ENCODE data around the gene FRMPD1.

Gene FRMPD1

DNA sequence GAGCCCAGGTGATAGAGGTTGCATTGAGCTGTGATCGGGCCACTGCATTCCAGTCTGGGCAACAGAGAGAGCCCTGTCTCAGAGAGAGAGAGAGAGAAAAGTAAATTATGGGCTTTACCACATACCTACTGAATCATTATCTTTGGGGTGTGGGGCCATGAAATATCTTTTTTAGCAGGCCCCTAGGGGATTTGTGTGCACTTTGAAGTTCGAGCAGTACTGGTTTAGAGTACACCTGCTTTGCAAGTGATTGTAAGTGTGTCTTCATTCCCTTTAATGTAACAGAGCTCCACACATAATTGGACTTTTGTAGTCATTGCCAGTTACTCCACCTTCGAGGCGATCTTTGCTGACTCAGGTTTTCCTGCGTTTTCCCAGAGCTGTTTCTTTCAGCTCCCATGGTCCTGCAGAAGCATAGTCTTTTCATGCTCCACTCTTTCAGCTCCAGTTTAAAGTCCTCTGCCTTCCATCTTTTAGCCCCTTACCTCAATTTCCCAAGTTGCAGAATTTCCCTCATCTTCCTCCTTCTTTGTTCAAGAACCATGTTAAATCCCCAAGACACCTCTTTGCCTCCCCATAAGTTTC is 24.0 kb upstream of the FRMPD1 start:
- TF ChIP-seq, protein P1, sequence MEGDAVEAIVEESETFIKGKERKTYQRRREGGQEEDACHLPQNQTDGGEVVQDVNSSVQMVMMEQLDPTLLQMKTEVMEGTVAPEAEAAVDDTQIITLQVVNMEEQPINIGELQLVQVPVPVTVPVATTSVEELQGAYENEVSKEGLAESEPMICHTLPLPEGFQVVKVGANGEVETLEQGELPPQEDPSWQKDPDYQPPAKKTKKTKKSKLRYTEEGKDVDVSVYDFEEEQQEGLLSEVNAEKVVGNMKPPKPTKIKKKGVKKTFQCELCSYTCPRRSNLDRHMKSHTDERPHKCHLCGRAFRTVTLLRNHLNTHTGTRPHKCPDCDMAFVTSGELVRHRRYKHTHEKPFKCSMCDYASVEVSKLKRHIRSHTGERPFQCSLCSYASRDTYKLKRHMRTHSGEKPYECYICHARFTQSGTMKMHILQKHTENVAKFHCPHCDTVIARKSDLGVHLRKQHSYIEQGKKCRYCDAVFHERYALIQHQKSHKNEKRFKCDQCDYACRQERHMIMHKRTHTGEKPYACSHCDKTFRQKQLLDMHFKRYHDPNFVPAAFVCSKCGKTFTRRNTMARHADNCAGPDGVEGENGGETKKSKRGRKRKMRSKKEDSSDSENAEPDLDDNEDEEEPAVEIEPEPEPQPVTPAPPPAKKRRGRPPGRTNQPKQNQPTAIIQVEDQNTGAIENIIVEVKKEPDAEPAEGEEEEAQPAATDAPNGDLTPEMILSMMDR (IDR thresholded peaks at IDR 0.05; ENCODE audit: borderline replicate concordance, control extremely low read depth, extremely low read depth, insufficient read depth, missing control alignments) = no peak
- in situ Hi-C loops (cut with MboI; ENCODE audit: low sequenced_read_pairs, unreplicated experiment) = no loop called here
- no peak for DNase-seq (ENCODE audit: low spot score)

DNA sequence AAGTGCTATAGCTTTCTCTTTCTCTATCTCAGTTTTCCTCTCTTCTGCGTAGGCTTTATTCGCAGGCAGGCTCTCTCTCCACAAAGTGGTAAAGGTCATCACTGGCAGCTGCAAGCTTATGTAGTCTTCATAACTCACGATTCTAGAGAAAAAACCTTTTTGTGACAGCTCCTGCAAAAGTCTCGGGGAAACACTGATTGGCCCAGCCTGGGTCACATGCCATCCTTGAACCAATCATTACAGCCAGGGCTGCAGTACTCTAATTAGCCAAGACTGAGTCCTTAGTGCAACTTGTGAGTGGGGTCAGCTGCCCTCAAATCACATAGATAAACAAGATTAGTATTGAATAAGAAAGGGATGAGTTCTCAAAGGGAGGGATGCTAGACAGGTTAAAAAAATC is 18.3 kb upstream of the FRMPD1 start:
- TF ChIP-seq, protein P1 (IDR thresholded peaks at IDR 0.05; ENCODE audit: borderline replicate concordance, control extremely low read depth, extremely low read depth, insufficient read depth, missing control alignments) = no peak
- in situ Hi-C loops (cut with MboI; ENCODE audit: low sequenced_read_pairs, unreplicated experiment) = no loop called here
- DNase-seq (ENCODE audit: low spot score) = no peak

DNA sequence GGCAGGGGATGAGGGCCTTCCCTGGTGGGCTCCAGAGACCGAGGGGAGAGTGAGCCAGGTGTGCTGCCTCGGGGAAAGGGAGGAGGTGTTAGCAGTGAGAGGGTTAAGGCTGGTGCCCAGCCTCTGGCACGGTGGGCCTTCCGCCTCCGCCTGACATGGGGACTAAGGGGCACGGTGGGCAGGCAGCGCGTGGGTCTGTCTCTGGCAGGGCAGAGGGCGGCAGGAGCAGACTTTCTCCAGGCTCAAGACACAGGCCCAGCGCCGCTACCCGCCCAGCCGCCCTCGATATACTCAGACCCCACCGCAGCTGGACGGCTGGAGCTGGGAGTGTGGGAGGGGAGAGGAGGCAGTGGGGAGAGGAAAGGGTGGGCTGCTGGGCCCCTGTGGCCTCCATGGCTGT is 14.9 kb upstream of the FRMPD1 start:
- TF ChIP-seq, protein P1 (IDR thresholded peaks at IDR 0.05; ENCODE audit: borderline replicate concordance, control extremely low read depth, extremely low read depth, insufficient read depth, missing control alignments) = no peak
- no peak for DNase-seq (ENCODE audit: low spot score)
- in situ Hi-C loops (cut with MboI; ENCODE audit: low sequenced_read_pairs, unreplicated experiment) = no loop called here

DNA sequence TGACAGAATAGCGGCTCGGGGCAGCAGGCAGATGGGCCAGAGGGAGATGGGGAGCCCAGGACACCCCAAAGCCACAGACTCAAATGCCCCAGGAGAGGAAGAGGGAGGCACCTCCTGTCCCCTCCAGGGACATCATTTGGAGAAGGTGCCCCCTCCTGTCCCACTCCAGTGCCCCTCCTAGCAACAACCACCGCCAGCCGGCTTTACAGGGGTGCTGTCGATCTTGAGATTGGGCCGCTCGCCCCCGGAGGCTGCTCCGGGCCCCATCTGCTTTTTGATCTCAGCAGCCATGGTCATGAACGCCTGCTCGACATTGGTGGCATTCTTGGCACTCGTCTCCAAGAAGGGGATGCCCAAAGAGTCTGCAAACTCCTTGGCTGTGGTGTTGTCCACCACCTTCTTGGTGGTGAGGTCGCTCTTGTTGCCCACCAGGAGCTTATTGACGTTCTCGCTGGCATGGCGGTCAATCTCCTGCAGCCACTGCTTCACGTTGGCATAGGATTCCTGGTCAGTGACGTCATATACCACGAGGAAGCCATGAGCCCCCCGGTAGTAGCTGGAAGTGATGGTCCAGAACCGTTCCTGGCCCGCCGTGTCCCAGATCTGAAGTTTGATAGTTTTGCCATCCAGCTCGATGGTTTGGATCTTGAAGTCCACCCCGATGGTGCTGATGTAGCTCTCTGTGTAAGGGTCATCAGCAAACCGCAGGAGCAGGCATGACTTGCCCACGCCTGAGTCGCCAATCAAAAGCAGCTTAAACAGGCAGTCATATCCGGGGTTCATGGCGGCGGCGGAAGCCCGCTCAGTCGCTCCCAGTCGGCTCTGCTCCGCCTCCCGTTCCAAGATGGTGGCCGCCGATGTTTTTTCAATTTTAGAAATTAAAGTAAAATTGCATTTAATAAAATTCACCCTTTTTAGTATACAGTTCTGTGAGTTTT is 14.0 kb upstream of the FRMPD1 start:
- TF ChIP-seq, protein P1 (IDR thresholded peaks at IDR 0.05; ENCODE audit: borderline replicate concordance, control extremely low read depth, extremely low read depth, insufficient read depth, missing control alignments) = no peak
- DNase-seq (ENCODE audit: low spot score) = no peak
- in situ Hi-C loops (cut with MboI; ENCODE audit: low sequenced_read_pairs, unreplicated experiment) = no loop called here

DNA sequence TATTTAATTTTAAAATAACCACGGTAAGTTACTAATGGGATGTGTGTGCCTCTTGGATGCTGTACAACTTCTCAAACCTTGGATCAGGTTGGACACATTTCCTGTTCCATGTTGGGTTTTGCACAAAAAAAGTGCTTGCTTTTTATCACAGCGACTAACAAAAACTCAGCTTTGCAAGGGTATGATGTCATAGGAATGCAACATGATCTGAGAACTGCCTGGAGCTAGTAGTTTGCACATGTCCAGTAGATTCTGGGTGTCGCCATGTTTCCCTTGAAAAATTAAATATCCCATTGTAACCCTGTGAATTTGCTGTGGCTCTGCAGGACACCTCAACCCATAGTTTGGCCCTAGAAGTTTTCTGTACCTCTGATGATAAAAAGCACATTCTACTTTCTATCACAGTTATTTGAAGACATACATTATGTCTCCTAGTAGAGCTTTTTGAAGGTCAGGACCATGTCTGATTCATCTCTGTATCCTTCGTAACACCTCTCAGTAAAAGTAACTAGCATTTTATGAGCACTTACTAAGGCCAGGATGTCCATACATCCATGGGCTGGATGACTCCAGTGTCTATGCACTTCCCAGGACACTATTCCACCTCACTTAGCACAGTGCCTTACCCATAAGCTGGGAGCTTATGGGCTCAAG is 11.5 kb upstream of the FRMPD1 start:
- no peak for DNase-seq (ENCODE audit: low spot score)
- TF ChIP-seq, protein P1 (IDR thresholded peaks at IDR 0.05; ENCODE audit: borderline replicate concordance, control extremely low read depth, extremely low read depth, insufficient read depth, missing control alignments) = no peak
- in situ Hi-C loops (cut with MboI; ENCODE audit: low sequenced_read_pairs, unreplicated experiment) = no loop called here

DNA sequence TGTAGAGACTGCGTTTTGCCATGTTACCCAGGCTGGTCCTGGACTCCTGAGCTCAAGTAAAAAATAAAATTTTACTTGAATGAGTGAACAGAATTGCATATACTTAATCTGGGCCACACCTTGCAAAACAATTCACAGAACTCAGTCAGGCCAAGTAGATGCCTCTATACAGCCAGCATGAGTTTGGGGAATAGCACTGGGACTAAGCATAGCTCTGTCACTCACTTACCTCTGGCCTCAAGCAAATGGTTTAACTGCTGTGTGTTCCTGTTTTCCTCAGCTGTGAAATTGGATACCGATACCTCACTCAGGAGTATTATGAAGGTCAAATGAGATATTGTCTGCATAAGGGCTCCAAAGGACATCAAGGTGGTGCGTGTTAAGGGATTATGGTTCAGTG is 10.9 kb upstream of the FRMPD1 start:
- TF ChIP-seq, protein P1 (IDR thresholded peaks at IDR 0.05; ENCODE audit: borderline replicate concordance, control extremely low read depth, extremely low read depth, insufficient read depth, missing control alignments) = no peak
- in situ Hi-C loops (cut with MboI; ENCODE audit: low sequenced_read_pairs, unreplicated experiment) = no loop called here
- no peak for DNase-seq (ENCODE audit: low spot score)

Measured in GM13976 (cell line).